ENCODE measurements around the gene PDHB.

PDHB gene

GRCh38 chr3:58379351-58380073 lies 54.1 kb downstream of the PDHB start:
- H3K4me1 ChIP-seq (ENCODE audit: control insufficient read depth in 1 of 2, insufficient read depth in 1 of 2, low read depth in 1 of 2, low read length in 1 of 2), result no peaks in the 10 kb centered on the region
- H3K27me3 ChIP-seq, result no peaks in the 10 kb centered on the region
- no peak for TF ChIP-seq CTCF (IDR thresholded peaks at IDR 0.05)
- peaks cover 34% of the 10 kb centered on the region for H3K36me3 ChIP-seq
- H3K27ac ChIP-seq, result peak overlapping the region; percentile 46
- no peaks in the 10 kb centered on the region for H3K9me3 ChIP-seq
- H3K4me3 ChIP-seq (ENCODE audit: low read depth in 1 of 2, low read length in 1 of 2), result no peak overlapping the region

GRCh38 chr3:58377750-58378149 lies 55.9 kb downstream of the PDHB start:
- H3K27ac ChIP-seq, result peak overlapping the region; percentile 4
- no peaks in the 10 kb centered on the region for H3K4me1 ChIP-seq (ENCODE audit: control insufficient read depth in 1 of 2, insufficient read depth in 1 of 2, low read depth in 1 of 2, low read length in 1 of 2)
- peaks cover 19% of the 10 kb centered on the region for H3K36me3 ChIP-seq
- no peaks in the 10 kb centered on the region for H3K9me3 ChIP-seq
- H3K27me3 ChIP-seq, result no peaks in the 10 kb centered on the region
- TF ChIP-seq CTCF (IDR thresholded peaks at IDR 0.05), result no peak
- no peak overlapping the region for H3K4me3 ChIP-seq (ENCODE audit: low read depth in 1 of 2, low read length in 1 of 2)

Measured in neutrophil (primary cell).